Activated CD4-positive, CD25-positive, alpha-beta regulatory T cell treated with anti-CD3 and anti-CD28 coated beads, Interleukin-2, amount 50 U/mL, for 16 hours (primary cell): ENCODE results near the gene FXYD5.

Experiments
- DNase-seq: peaks from one replicate; pipeline ENCODE4 v3.0.0-alpha.2; 2020; ENCODE audit warnings: low read depth, low spot score

Gene FXYD5

DNA sequence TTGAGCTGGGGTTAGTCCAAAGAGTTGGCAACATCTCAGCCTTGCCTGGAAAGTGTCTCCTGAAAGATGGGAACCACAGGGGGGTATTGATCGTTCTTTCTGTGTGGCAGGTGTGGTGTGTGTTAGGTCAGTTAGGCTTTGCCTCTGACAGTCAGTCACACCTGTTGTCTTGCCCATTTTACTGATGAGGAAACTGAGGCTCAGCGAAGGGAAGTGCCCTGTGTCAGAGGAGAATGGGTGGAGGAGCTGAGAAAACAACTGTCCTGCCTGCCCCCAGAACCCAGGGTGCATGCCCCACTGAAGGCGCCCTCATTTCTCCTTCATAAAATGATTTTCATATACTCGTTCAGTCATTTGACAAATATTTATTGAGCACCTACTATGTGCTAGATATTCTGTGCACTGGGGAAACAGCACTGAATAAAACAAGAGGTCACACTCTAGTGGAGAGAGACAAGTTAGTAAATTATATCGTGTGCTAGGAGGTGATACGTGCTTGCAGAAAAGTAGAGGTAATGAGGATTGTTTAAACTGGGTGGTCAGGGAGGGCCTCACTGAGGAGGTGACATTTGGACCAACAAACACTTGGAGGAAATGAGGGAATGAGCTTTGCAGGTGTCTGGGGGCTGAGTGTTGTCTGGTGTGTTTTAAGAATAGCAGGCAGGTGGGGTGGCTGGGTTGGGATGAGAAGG is 1.6 kb downstream of the FXYD5 start:
- DNase-seq = no peak

DNA sequence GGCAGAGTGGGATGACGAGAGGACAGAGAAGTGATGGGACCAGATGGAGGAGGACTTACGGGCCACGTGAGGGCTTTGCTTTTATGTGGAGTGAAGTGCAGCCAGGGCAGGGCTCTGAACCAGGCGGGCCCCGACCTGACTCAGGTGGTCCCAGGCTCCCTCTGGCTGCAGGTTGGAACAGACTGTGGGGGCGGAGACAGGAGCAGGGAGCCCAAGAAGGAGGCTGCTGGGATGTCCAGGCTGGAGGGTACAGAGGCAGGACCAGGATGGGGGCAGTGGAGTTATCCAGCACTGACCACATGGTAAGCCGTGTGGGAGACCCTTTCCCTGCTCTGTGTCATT is 2.1 kb downstream of the FXYD5 start:
- no peak for DNase-seq

DNA sequence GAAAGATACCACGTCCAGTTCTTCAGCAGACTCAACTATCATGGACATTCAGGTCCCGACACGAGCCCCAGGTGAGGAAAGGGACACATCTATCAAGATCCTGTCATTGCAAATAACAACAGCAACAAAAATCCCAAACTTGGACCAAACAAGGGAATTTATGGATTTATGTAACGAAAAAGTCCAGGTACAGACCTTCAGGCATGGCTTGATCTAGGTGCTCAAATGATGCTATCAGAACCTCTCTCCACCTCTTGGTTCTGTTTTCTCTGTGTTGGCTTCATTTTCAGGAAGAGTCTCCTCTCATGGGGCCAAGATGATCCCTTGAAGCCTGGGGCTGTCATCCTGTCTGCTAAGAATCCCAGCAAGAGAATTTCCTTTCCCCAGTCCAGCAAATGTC is 2.9 kb downstream of the FXYD5 start:
- no peak for DNase-seq

DNA sequence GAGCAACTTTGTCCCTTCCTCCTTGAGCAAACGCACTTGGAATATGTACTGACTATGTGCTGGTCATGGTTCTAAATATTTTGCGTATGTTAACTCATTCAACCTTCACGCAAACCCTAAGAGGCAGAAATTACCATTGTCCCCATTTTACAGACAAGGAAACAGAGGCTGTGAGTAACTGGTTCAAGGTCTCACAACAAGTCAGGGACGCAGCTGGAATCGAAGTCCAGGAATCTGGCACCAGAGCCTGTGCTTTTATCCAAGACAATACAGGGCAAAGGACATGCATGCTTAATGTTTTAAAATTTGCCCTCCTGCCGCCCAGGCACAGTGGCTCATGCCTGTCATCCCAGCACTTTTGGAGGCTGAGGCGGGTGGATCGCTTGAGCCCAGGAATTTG is 5.1 kb downstream of the FXYD5 start:
- no peak for DNase-seq

DNA sequence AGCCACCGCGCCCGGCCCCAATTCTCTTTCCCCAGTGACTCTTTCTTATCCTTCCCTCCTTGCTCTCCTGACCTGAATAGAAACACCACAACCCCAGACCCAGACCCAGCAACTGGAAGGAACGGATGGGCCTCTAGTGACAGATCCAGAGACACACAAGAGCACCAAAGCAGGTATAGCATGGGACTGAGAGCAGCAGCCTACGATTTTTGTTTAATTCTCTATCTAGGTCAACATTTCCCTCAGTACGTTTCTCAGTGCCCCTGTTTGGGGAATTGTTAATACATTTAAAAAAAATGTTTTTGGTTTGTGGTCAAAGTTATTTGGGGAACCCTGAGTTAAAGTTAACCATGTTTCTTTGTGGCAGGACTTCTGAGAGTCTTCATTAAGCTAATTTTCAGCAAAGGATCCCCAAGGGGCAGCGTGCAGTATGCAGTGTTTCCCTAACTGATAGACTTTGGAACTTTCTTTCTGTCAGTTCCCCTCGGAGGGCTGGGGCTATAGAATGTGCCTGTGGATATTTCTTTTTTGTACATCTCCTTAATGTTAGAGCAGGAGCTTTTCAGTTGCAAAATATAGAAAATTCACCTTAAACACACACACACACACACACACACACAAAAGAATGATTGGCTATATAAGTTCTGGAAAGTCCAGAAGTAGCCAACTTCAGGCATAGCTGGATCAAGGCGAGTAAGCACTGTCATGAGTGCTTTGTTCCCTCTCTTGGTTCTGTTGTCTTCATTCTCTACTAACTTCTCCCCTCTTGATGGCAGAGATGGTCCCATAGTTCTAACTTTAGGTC is 6.3 kb downstream of the FXYD5 start:
- DNase-seq = no peak

DNA sequence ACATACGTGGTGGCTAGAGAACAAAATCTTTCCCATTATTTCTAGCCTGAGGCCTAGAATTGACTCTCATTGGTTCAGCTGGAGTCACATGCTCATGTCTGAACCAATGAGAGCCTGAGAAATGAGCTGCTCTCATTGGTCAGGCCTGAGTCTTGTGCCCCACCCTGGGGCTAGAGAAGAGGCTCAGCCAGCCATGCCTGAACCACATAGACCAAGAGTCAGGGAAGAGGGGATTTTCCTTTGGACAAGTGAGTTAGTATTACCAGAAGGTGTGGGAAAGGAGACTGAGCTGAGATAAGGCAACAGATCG is 6.9 kb downstream of the FXYD5 start:
- DNase-seq = no peak

DNA sequence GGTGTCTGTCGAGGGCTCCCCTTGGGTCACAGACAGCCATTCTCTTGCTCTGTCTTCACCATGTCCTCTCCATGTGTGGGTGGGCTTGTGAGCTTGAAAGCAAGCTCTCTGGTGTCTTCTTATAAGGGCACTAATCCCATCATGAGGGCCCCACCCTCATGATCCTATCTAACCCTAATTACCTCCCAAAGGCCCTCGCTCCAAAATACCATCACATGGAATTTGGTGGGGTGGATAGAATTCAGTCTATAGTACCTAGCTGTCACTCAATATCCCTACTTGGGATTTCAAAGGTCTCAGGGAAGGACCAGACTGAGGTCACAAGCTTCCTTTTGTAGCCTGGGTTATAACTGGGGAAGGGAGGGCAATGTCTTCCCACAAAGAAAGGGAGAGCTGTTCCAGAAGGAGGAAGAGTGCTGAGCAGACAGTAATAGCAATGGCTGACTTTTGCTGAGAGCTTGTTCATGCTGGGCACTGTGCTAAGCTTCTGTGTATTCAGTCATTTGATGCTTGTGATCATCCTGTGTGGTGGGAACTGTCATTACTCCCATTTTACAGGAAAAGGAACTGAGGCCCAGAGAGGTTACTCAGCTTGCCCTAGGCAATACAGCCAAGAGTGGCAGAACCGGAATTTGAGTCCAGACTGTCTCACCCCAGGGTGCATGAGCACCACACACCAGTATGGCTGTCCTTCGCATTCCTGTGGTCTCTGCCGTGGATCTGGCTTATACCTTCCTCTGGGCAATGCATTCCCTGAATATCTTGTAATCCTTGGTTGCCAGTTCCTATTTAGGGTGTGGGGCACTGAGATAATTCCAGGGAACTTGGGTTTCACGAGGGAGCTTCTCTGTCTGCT is 8.2 kb downstream of the FXYD5 start:
- no peak for DNase-seq

DNA sequence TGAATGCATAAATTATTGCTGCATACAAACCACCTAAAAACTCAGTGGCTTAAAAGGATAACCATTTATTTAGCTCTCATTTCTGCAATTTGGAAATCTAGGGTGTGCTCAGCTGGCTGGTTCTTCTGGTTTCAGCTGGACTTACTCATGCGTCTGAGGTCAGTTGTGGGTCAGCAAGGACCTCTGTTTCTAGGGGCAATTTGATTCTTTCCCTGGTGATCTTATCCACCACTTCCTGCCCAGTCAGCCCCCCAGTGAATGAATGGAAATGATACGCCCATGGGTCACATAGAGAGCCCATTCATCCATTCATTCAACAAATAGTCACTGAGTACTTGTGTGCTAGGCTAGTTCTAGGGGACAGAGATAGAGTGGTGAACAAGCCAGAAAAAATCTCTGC is 9.9 kb downstream of the FXYD5 start:
- no peak for DNase-seq

DNA sequence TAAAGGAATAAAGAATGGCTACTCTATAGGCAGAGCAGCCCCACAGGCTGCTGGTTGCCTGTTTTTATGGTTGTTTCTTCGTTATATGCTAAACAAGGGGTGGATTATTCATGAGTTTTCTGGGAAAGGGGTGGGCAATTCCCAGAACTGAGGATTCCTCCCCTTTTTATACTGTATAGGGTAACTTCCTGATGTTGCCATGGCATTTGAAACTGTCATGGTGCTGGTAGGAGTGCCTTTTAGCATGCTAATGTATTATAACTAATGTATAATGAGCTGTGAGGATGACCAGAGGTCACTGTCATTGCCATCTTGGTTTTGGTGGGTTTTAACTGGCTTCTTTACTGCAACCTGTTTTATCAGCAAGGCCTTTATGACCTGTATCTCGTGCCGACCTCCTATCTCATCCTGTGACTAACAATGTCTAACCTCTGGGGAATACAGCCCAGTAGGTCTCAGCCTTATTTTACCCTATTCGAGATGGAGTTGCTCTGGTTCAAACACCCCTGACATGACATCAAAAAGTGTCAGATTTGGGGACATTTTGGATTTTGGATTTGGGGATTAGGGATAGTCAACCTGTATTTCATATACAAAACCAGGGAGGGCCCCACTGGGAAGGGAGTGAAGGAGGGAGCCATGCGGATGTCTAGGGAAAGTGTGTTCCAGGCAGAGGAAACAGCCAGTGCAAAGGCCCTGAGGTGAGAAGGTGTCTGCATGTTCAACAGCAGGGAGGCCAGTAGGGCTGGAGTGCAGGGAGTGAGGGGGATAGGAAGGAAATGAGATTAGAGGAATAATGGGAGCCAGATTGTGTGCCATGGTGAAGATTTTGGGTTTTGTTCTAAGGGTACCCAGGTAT is 10.9 kb downstream of the FXYD5 start:
- no peak for DNase-seq

DNA sequence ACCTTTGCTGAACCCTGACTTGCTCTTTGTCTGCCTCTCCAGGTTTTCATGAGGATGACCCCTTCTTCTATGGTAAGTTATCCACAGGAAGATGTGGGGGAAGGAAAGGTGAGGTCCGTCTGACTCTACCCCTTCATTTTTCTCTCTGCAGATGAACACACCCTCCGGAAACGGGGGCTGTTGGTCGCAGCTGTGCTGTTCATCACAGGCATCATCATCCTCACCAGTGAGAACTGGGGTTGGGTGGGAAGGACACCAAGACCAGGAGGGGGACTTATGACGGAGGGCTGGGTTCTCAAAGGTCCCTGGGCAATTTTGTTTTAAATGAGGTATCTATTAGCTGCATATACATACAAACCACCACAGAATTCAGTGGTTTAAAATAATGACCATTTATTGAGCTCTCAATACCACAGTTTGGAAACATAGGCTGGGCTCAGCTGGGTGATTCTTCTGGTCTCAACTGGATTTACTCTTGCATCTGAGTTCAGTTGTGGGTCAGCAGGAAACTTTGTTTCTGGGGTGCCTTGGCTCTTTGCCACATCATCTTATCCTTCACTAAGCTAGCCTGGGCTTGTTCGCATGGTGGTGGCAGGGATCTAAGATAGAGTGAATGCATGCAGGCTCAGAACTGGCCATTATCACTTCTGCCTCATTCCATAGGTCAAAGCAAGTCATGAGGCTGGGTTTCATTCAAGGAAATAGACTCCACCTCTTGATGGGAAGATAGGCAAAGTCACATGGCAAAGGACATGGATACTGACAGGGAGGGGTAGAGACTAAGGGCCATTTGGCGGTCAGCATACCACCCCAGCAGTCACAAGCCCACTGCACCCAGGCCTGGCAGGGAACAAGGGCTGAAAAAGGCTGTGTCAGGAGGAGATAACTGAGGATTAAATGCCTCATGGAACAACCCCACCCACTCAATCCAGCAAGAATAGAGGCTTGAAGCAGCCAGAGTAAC is 11.8 kb downstream of the FXYD5 start:
- DNase-seq = no peak

DNA sequence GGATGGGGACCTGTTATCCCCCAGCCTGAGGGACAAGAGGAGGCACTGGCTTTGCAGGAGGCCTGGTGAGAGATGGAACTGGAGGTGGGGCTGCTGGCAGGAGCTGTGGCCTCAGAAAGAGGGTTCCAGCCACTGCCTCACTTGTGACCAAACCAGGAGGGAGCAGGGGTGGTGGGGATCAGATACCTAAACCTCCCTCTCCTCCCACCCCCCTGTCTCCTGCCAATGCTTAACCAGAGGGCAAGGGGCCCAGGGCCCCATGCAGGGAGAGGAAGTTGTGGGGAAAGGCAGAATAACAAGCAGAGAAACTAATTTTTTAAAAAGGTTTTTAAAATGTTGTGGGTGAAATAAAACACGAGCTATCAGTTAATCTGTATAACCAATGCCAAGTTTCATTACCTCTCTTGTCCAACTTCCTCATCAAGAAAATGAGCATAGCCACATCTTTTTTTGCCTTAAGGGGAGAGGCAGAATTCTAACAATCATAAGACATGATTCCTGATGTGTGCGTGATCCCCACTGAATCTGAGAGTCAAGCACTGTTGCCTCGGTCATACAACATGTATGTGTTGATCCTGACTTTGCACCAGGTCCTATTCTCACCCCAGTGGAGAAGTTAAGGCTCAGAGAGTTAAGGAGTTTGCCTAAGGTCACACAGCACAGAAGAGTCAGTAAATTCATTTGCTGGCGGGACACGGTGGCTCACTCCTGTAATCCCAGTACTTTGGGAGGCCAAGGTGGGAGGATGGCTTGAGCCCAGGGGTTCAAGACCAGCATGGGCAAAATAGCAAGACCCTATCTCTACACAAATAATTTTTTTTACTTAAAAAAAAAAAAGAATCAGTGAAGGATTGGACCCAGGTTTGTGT is 12.9 kb downstream of the FXYD5 start:
- no peak for DNase-seq

DNA sequence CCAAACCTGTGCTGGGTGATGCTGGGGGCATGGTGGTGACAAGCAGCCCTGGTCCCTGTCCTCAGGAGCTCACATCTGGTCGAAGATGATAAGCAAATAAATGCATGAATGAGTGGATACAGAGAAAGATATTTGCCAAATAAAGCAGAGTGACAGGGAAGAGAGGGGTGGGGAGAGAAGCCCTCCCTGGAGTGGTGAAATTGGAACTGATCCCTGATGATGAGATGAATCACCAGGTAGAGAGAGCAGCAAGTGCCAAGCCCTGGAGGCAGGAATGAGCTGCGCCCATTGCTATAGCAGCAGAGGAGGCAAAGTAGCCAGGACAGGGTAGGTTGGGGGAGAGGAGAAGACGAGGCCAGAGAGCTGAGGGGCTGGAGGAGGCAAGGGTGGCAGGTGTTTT is 13.7 kb downstream of the FXYD5 start:
- no peak for DNase-seq

DNA sequence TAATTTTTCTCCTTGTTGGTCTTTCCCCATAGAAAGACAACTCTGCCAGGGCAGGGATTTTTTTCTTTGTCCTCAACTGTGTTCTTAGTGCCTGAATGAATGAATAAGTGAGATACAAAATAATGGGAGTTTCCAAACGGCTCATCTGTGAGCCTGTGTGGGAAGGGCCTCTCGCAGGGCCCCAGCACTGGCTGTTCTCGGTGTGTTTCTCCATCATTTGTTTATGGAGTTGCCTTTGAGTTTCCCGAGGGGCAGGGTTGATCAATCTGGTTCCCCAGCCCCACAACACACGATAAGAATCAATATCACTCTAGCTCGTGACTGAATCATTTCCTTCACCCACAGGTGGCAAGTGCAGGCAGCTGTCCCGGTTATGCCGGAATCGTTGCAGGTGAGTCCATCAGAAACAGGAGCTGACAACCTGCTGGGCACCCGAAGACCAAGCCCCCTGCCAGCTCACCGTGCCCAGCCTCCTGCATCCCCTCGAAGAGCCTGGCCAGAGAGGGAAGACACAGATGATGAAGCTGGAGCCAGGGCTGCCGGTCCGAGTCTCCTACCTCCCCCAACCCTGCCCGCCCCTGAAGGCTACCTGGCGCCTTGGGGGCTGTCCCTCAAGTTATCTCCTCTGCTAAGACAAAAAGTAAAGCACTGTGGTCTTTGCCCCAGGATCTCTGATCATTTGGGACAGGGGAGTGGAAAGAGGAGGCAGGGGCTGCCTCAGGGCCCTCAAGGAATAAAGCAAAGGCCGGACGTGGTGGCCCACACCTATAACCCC is 14.9 kb downstream of the FXYD5 start:
- no peak for DNase-seq

DNA sequence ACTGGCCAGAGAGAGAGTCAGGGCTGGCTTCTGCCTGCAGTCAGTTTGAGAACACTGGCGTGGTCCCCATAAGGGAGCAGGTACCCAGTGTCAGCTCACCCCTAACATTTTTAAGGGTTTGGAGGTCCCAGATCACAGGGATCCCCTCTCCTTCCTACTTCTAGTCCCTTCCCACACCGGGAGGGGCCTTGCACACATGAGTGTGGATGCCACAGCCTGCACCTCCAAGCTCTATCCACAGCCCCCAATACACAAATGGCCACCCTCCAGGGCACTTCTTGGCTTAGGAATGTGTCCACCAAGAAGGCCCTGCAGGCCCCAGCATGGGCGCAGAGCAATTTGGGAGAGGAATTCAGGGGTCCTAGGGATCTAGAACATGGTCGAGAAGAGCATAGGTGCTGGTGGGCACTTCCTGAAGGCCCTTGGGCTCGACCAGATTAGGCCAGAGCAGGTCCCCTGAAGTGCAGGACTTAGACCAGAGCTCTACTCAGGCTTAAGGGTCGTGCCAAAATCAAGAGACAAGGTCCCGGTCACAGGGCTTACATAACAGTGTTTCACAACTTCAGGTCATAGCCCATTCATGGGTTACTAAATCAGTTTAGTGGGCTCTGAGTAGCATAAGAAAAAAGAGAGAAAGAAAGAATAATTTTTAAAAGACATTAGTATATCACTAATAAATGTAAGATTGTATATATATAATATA is 16.0 kb downstream of the FXYD5 start:
- no peak for DNase-seq

DNA sequence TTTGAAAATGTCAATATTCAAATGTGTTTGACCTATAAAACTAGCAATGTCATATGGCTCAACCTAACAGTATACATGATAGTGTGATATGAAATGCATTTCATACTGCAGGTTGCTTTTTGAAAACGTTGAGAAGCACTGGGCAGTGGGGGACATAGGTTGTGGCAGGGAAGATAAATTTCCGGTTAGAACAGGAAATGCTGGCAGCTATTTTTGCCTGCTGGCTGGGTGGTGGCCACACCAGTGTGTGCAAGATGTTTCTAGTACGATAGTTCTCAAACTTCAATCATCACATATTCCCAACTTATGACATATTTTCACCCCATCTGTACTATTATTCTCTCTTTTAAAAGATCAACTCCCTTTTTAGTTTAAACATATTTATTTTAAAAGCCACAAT is 17.2 kb downstream of the FXYD5 start:
- no peak for DNase-seq

DNA sequence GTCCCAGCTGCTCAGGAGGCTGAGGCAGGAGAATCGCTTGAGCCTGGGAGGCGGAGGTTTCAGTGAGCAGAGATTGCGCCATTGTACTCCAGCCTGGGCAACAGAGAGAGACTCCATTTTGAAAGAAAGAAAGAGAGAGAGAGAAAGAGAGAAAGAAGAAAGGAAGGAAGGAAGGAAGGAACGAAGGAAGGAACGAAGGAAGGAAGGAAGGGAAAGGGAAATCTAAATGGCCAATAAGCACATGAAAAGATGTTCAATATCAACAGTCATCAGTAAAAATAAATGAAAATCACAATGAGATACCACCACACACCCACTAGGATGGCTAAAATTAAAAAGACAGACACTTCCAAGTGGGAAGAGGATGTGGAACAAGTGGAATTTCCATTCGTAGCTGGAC is 19.7 kb downstream of the FXYD5 start:
- no peak for DNase-seq

DNA sequence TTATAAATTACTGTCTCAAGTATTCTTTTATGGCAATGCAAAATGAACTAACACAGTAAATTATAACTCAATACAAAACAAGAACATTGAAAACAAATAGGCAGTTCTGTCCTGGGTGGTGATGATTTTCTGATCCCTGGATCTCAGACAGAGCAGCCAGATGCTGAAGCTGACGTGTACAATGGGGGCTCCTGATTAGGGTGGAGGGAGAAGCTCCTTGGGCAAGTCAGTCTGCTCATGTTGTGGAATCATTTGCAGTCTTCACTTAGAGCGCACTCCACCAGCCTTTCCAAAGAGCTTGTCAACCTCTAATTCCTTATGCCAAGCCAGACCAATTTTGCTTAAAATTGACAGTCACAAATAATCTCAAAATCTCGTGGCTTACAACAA is 21.6 kb downstream of the FXYD5 start:
- DNase-seq = no peak
